ENCODE results near the gene PCBP3. TPM values are rescaled to one million over a fixed set of nuclear protein-coding genes. Genes with fewer than 3 reads are reported as not detected.

The PCBP3 gene
- total and polyA plus RNA-seq, 10 of the 15 experiments (the other 5 are each of a cell fraction or from before 2014, with no cell fraction given) = 0.09 to 1.3 (median 0.46) TPM; not detected in 3

GRCh38 chr21:45740088-45740440 lies 96.5 kb downstream of the PCBP3 start:
- H3K4me1 ChIP-seq (ENCODE audit: control insufficient read depth, insufficient read depth, low read length) = no peaks in the 10 kb centered on the region
- ChIA-PET SMC1A (ENCODE audit: uncharacterized antibody, unreplicated experiment) (interaction anchor here (1.4 kb wide), 1 partner anchor 13 kb away, joined by 3 read pairs; no protein-coding TSS in a partner anchor), CTCF (interaction anchor here (0.6 to 1.4 kb wide), 3 partner anchors 24 to 184 kb away, joined by 3 to 5 read pairs (median 3); no protein-coding TSS in a partner anchor), POLR2A (no interaction called here), RAD21 (ENCODE audit: unreplicated experiment) (no interaction called here)
- H4K20me1 ChIP-seq (ENCODE audit: control insufficient read depth, insufficient read depth) = no peaks in the 10 kb centered on the region
- no peaks in the 10 kb centered on the region for H3K27me3 ChIP-seq (replicated peaks in 1 of 2; ENCODE audit: control insufficient read depth in 2 of 2, insufficient read depth in 2 of 2, low read length in 1 of 2)
- no peaks in the 10 kb centered on the region for H3K36me3 ChIP-seq (ENCODE audit: control insufficient read depth in 2 of 2, insufficient read depth in 2 of 2, low read length in 1 of 2)
- no peak overlapping the region for H3K27ac ChIP-seq (ENCODE audit: control insufficient read depth, insufficient read depth)
- no peak overlapping the region for H3K4me3 ChIP-seq
- TF ChIP-seq ZSCAN29 (IDR thresholded peaks at IDR 0.05) (no peak), CREM (IDR thresholded peaks at IDR 0.05; ENCODE audit: low read depth) (no peak), HDGF (IDR thresholded peaks at IDR 0.05) (no peak), RELA (IDR thresholded peaks at IDR 0.05; ENCODE audit: borderline replicate concordance, partially characterized antibody) (no peak), ASH2L (IDR thresholded peaks at IDR 0.05; ENCODE audit: borderline replicate concordance, low read depth) (no peak), SMC3 (IDR thresholded peaks at IDR 0.05; ENCODE audit: borderline replicate concordance, low read length) (no peak), ZBED1 (IDR thresholded peaks at IDR 0.05; ENCODE audit: borderline replicate concordance) (no peak)
- TF ChIP-seq, protein P1, sequence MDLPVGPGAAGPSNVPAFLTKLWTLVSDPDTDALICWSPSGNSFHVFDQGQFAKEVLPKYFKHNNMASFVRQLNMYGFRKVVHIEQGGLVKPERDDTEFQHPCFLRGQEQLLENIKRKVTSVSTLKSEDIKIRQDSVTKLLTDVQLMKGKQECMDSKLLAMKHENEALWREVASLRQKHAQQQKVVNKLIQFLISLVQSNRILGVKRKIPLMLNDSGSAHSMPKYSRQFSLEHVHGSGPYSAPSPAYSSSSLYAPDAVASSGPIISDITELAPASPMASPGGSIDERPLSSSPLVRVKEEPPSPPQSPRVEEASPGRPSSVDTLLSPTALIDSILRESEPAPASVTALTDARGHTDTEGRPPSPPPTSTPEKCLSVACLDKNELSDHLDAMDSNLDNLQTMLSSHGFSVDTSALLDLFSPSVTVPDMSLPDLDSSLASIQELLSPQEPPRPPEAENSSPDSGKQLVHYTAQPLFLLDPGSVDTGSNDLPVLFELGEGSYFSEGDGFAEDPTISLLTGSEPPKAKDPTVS (IDR thresholded peaks at IDR 0.05; ENCODE audit: low read depth, low read length) = no peak
- DNase-seq (ENCODE audit: low read depth, low spot score) = no peak
- no peak for FAIRE-seq
- no peaks in the 10 kb centered on the region for H3K79me2 ChIP-seq (ENCODE audit: control insufficient read depth, insufficient read depth, low read length)
- H3K9me3 ChIP-seq (replicated peaks; ENCODE audit: control insufficient read depth, insufficient read depth, low read length) = no peaks in the 10 kb centered on the region
- no peak overlapping the region for H2AFZ ChIP-seq (ENCODE audit: control insufficient read depth, low read depth, low read length)
- intact Hi-C loops (cut with micrococcal nuclease; ENCODE audit: unreplicated experiment) (no loop called here), in situ Hi-C loops (cut with MboI) (no loop called here)
- no peak overlapping the region for H3K4me2 ChIP-seq (ENCODE audit: control insufficient read depth, insufficient read depth)
- BruUV-seq (replicated peaks) = no TSS peak
- no peak overlapping the region for H3K9ac ChIP-seq (ENCODE audit: control insufficient read depth, insufficient read depth, low read length)
- no peak for ATAC-seq
- 90% methylated on average over 9 of the region's 9 CpGs for WGBS (ENCODE audit: insufficient coverage, insufficient replicate concordance, low lambda C conversion rate, missing lambda C conversion rate)

All from GM12878 (cell line).